CD4-positive, alpha-beta T cell (primary cell): ENCODE data around the gene NUDT3. TPM values are rescaled to one million over a fixed set of nuclear protein-coding genes. Genes with fewer than 3 reads are reported as not detected.

ENCODE experiments used
- ATAC-seq: fragments of 200-7000 bp; cut with Tn5 transposase; one replicate; pipeline ENCODE4 v1.10.0; 2022; ENCODE audit warnings: mild to moderate bottlenecking; ENCODE audit not compliant: poor library complexity
- CTCF ChIA-PET: fragments of 350-600 bp; sonication (Branson Sonifier 250); formaldehyde crosslinking; loops from one replicate; lab custom pipeline; 2021; ENCODE audit warnings: antibody characterized with exemption, inconsistent platforms; lab: Charles Lee
- POLR2A ChIA-PET: fragments of 350-600 bp; sonication (Branson Sonifier 250); formaldehyde crosslinking; loops from one replicate; lab custom pipeline; 2021; ENCODE audit warnings: antibody characterized with exemption, inconsistent platforms; lab: Charles Lee
- DNase-seq, 14 experiments: peaks; one replicate each; pipeline ENCODE4 v3.0.0-alpha.2; 2013 to 2020; ENCODE audit warnings: mixed read lengths in 2 of 14
- H3K27ac ChIP-seq, 2 donors: one replicate each; pipeline versions ENCODE4 v1.5.1 to v1.7.0; 2013; ENCODE audit warnings: low read length in 2 of 2, low read depth in 1 of 2, mild to moderate bottlenecking in 1 of 2
- H3K27me3 ChIP-seq, 2 experiments: 1 replicate in 1 of 2; 2 replicates in 1 of 2; pipeline versions ENCODE4 v1.6.1 to v1.7.0; 2013; ENCODE audit warnings: low read length in 2 of 2, control low read depth in 1 of 2, mild to moderate bottlenecking in 1 of 2, moderate library complexity in 1 of 2; ENCODE audit not compliant: insufficient read depth in 2 of 2, control insufficient read depth in 1 of 2
- H3K36me3 ChIP-seq: one replicate; pipeline ENCODE4 v1.6.1; 2013; ENCODE audit warnings: low read length, control low read depth; ENCODE audit not compliant: insufficient read depth
- H3K4me1 ChIP-seq: one replicate; pipeline ENCODE4 v1.6.1; 2013; ENCODE audit warnings: low read length, control low read depth; ENCODE audit not compliant: insufficient read depth
- H3K4me3 ChIP-seq: one replicate; pipeline ENCODE4 v1.5.1; 2013; ENCODE audit warnings: mild to moderate bottlenecking, low read length, moderate library complexity
- H3K9me3 ChIP-seq, 2 experiments: 1 replicate in 1 of 2; 2 replicates in 1 of 2; pipeline versions ENCODE4 v1.6.1 to v1.7.0; 2013; ENCODE audit warnings: low read length in 2 of 2, mild to moderate bottlenecking in 2 of 2, control low read depth in 1 of 2, moderate library complexity in 1 of 2; ENCODE audit not compliant: control insufficient read depth in 1 of 2, insufficient read depth in 1 of 2
- H3K27ac Mint-ChIP-seq: one replicate; pipeline ENCODE4 v1.8.0; 2020; ENCODE audit warnings: mixed read lengths
- H3K27me3 Mint-ChIP-seq: one replicate; pipeline ENCODE4 v1.8.0; 2021; ENCODE audit warnings: mixed read lengths
- H3K36me3 Mint-ChIP-seq: one replicate; pipeline ENCODE4 v1.8.0; 2021; ENCODE audit warnings: low read depth, mixed read lengths
- H3K4me1 Mint-ChIP-seq: one replicate; pipeline ENCODE4 v1.8.0; 2021; ENCODE audit warnings: low read depth, mixed read lengths
- H3K4me3 Mint-ChIP-seq: one replicate; pipeline ENCODE4 v1.8.0; 2020; ENCODE audit warnings: mild to moderate bottlenecking, mixed read lengths
- H3K9me3 Mint-ChIP-seq: one replicate; pipeline ENCODE4 v1.8.0; 2020; ENCODE audit warnings: mixed read lengths
- intact Hi-C, 2 experiments: fragments of 100-400 bp; cut with DNase I in 1 of 2; cut with micrococcal nuclease in 1 of 2; formaldehyde crosslinking; loops; one replicate each; pipeline versions ENCODE4 v1.15.1 to v1.9.0; 2023 to 2025; cut with DNase I, micrococcal nuclease
- total RNA-seq, 174 experiments: library from RNA in 2 of 174; stranded (reverse) in 2 of 174; gene quantifications; one replicate each; pipeline ENCODE4 v1.2.3 and lab custom pipeline; 2021 to 2026
- TF ChIP-seq, protein P1 (sequence below): fragments of 200-600 bp; IDR thresholded peaks from one replicate; pipeline ENCODE4 v1.8.0; 2022; ENCODE audit warnings: antibody characterized with exemption, mild to moderate bottlenecking

The NUDT3 gene
- total RNA-seq, 2 experiments from 2014 or later, result 14.8 to 15.0 TPM

DNA sequence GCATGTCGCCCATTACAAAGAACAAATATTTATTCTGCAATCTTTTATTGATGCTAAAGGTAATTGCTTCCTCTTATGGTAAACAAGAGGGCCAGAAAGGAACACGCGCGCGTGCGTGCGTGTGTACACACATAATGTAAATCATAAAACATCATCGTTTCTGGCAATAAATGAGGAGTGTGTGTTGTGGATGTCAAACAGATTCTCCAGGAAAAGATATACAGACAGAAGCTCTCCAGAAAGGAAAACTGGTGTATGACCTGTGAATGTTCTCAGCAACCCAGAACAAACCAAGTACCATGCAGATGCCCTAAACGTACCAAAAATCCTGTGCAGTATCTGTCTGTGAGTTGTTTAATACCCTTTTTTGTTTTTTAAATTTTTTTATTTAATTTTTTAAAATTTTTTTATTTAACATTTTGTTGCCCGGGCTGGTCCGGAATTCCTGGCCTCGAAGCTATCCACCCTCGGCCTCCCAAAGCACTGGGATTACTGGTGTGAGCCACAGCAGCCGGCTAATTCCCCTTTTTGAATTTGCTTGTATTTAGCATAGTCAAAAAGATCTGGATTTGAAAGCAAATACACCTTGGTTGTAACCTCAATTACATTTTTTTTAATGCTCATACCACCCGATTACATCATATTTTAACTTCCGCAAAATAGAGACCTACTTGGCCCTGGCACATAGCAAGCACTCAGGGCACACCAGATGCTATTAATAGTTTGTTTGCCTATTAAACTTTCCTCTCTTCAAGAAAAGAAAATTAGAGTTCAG is 909 bp upstream of the NUDT3 start:
- POLR2A ChIA-PET, result interaction anchor here (1.1 to 5.7 kb wide), 7 partner anchors 22 to 866 kb away, joined by 3 to 33 read pairs (median 10); partner anchors contain the start of genes HMGA1, RPS10, SMIM29 and ZNF76
- H3K4me1 Mint-ChIP-seq, result peaks cover 27% of the 10 kb centered on the region
- H3K27me3 Mint-ChIP-seq, result no peaks in the 10 kb centered on the region
- Histone ChIP-seq H3K36me3 (no peaks in the 10 kb centered on the region), H3K4me3 (peak overlapping the region; percentile 83), H3K27ac (peak overlapping the region; percentile 41 to 49), H3K4me1 (peaks cover 29% of the 10 kb centered on the region), H3K9me3 (no peaks in the 10 kb centered on the region), H3K27me3 (no peaks in the 10 kb centered on the region)
- H3K4me3 Mint-ChIP-seq, result peak overlapping the region; percentile 96
- ATAC-seq, result no peak
- no peaks in the 10 kb centered on the region for H3K9me3 Mint-ChIP-seq
- CTCF ChIA-PET, result interaction anchor here (0.8 to 2.0 kb wide), 5 partner anchors 12 to 230 kb away, joined by 3 to 5 read pairs (median 3); partner anchors contain the start of gene SMIM29
- peak in 2 of 14 experiments; percentile 7 to 28 for DNase-seq
- H3K27ac Mint-ChIP-seq, result no peak overlapping the region
- TF ChIP-seq, protein P1, sequence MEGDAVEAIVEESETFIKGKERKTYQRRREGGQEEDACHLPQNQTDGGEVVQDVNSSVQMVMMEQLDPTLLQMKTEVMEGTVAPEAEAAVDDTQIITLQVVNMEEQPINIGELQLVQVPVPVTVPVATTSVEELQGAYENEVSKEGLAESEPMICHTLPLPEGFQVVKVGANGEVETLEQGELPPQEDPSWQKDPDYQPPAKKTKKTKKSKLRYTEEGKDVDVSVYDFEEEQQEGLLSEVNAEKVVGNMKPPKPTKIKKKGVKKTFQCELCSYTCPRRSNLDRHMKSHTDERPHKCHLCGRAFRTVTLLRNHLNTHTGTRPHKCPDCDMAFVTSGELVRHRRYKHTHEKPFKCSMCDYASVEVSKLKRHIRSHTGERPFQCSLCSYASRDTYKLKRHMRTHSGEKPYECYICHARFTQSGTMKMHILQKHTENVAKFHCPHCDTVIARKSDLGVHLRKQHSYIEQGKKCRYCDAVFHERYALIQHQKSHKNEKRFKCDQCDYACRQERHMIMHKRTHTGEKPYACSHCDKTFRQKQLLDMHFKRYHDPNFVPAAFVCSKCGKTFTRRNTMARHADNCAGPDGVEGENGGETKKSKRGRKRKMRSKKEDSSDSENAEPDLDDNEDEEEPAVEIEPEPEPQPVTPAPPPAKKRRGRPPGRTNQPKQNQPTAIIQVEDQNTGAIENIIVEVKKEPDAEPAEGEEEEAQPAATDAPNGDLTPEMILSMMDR, result no peak
- peaks cover 6% of the 10 kb centered on the region for H3K36me3 Mint-ChIP-seq
- intact Hi-C loops, result loop anchor here (2.0 to 10.0 kb wide), 5 partner anchors 34 to 1499 kb away; partner anchors contain the start of genes ILRUN (in 1 of the 2), RPS10 (in 1 of the 2) and SMIM29 (in 1 of the 2)

DNA sequence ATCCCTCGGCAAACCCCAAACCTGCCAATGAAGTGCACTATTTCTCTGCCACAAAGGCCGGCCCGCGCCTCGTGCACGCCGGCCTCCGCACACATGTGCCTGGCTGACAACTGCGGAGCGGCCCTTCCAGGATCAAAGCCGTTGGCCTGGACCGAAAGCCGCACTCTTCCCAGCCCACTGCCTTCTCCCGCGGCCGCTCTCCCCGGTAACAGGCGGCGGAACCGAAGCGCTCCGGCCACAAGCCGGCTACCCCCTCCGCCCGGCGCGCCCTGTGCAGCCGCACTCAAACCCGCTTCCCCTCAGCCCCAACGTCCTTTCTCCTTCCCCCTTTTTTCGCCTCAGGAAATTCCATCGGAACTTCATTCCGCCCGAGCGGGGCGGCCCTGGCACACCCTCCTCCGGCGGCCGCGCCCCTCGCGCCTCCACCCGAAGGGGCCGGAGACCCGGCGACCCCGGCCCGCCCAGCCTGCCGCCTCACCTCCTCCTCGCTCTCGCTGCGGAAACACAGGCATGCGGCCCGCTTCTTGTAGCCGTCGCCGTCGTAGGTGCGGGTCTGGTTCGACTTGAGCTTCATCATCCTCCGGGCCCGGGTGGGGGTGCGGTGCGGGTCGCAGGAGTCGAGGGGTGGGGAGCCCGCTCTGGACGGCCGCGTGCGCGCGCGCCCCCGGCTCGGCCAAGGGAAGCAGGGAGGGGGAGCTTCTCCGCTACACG is 528 bp downstream of the NUDT3 start:
- H3K4me3 ChIP-seq, result peak overlapping the region; percentile 82
- ATAC-seq (peak; percentile 20), DNase-seq (peak; percentile 5 to 78 (median 29))
- ChIA-PET POLR2A (interaction anchor here (0.6 to 5.7 kb wide), 13 partner anchors 9 to 867 kb away, joined by 3 to 33 read pairs (median 4); partner anchors contain the start of genes HMGA1, RPS10, SMIM29 and ZNF76), CTCF (interaction anchor here (0.8 to 2.8 kb wide), 4 partner anchors 30 to 228 kb away, joined by 3 to 13 read pairs (median 7); no protein-coding TSS in a partner anchor)
- TF ChIP-seq, protein P1, result no peak
- Mint-ChIP-seq H3K4me1 (peaks cover 35% of the 10 kb centered on the region), H3K9me3 (no peaks in the 10 kb centered on the region), H3K27me3 (no peaks in the 10 kb centered on the region), H3K27ac (no peak overlapping the region), H3K36me3 (peaks cover 6% of the 10 kb centered on the region), H3K4me3 (no peak overlapping the region)
- intact Hi-C loops, result loop anchor here (1.0 to 10.0 kb wide), 8 partner anchors 34 to 1497 kb away; partner anchors contain the start of genes RPS10 (in 2 of the 2), SMIM29 (in 2 of the 2) and ILRUN (in 1 of the 2)
- H3K36me3 ChIP-seq, result no peaks in the 10 kb centered on the region
- H3K27ac ChIP-seq, result peak overlapping the region; percentile 41 to 87
- H3K27me3 ChIP-seq, result no peaks in the 10 kb centered on the region
- peaks cover 29% of the 10 kb centered on the region for H3K4me1 ChIP-seq
- H3K9me3 ChIP-seq, result no peaks in the 10 kb centered on the region

DNA sequence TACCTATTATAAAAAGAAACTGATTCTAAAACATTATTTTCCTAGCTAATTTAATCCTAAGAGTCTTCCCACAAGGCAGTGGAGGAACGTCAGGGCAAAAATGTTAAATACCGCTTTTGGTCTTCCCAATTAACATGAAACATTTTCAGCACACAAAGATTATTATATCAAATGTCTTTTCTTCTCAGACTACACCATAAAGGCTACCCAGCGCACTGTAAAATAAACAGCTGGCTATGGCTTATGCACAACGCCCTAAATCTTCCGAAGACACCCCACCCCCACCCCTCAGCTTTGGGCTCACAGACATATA is 1.0 kb downstream of the NUDT3 start:
- peak overlapping the region; percentile 82 for H3K4me3 ChIP-seq
- CTCF ChIA-PET, result interaction anchor here (0.8 to 2.8 kb wide), 3 partner anchors 29 to 196 kb away, joined by 3 to 13 read pairs (median 10); no protein-coding TSS in a partner anchor
- peak; percentile 16 for ATAC-seq

More for the DNA sequence above, 1.0 kb downstream of the NUDT3 start:
- TF ChIP-seq, protein P1, result no peak
- Mint-ChIP-seq H3K4me3 (no peak overlapping the region), H3K36me3 (peaks cover 6% of the 10 kb centered on the region), H3K4me1 (peaks cover 39% of the 10 kb centered on the region), H3K27ac (no peak overlapping the region), H3K27me3 (no peaks in the 10 kb centered on the region), H3K9me3 (no peaks in the 10 kb centered on the region)
- H3K36me3 ChIP-seq, result no peaks in the 10 kb centered on the region
- POLR2A ChIA-PET, result interaction anchor here (0.6 to 5.7 kb wide), 8 partner anchors 9 to 195 kb away, joined by 3 to 33 read pairs (median 4); partner anchors contain the start of genes HMGA1 and SMIM29
- H3K9me3 ChIP-seq, result no peaks in the 10 kb centered on the region
- peaks cover 32% of the 10 kb centered on the region for H3K4me1 ChIP-seq
- intact Hi-C loops, result loop anchor here (5.0 to 10.0 kb wide), 2 partner anchors 36 to 1497 kb away; partner anchors contain the start of gene RPS10 (in 1 of the 2)
- DNase-seq, result peak in 1 of 14 experiments; percentile 64
- H3K27me3 ChIP-seq, result no peaks in the 10 kb centered on the region
- peak overlapping the region; percentile 41 to 87 for H3K27ac ChIP-seq
